ENCODE measurements around the gene LGALS7. TPM values are rescaled to one million over a fixed set of nuclear protein-coding genes. Genes with fewer than 3 reads are reported as not detected.
"Not testable (repeated sequence)": the region's sequence is repeated elsewhere in the genome, so short reads cannot be mapped to it uniquely, and the experiment has no call there.

The LGALS7 gene
- total RNA-seq, 6 experiments from 2014 or later = not detected

DNA sequence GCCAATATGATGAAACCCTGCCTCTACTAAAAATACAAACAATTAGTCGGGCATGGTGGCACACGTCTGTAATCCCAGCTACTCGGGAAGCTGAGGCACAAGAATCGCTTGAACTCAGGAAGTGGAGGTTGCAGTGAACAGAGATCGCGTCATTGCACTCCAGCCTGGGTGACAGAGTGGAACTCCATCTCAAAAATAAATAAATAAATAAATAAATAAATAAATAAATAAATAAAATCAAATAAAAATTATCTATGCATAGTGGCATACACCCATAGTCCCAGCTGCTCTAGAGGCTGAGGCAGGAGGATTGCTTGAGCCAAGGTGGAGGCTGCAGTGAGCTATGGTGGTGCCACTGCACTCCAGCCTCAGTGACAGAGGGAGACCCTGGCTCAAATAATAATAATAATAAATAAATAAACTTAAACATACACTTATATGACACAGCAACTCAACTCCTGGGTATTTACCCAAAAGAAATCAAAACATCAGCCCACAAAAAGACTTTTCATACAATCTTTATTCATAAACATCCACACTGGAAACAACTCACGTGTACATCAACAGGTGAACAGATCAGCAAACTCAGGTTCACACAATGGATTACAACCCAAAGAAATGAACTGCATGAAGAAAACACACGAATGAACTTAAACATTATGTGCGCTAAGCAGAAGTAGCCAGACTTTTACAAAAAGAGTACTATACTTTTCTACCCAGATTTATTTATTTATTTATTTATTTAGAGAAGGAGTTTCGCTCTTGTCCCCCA, 6.9 kb downstream of the LGALS7 start:
- no peaks in the 10 kb centered on the region for H3K36me3 Mint-ChIP-seq (ENCODE audit: low read depth)
- no peak for DNase-seq
- H3K4me1 Mint-ChIP-seq (ENCODE audit: low read depth) = no peaks in the 10 kb centered on the region
- TF ChIP-seq, protein P1, sequence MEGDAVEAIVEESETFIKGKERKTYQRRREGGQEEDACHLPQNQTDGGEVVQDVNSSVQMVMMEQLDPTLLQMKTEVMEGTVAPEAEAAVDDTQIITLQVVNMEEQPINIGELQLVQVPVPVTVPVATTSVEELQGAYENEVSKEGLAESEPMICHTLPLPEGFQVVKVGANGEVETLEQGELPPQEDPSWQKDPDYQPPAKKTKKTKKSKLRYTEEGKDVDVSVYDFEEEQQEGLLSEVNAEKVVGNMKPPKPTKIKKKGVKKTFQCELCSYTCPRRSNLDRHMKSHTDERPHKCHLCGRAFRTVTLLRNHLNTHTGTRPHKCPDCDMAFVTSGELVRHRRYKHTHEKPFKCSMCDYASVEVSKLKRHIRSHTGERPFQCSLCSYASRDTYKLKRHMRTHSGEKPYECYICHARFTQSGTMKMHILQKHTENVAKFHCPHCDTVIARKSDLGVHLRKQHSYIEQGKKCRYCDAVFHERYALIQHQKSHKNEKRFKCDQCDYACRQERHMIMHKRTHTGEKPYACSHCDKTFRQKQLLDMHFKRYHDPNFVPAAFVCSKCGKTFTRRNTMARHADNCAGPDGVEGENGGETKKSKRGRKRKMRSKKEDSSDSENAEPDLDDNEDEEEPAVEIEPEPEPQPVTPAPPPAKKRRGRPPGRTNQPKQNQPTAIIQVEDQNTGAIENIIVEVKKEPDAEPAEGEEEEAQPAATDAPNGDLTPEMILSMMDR (IDR thresholded peaks at IDR 0.05) = no peak
- H3K27ac Mint-ChIP-seq = no peak overlapping the region
- H3K4me3 Mint-ChIP-seq = no peak overlapping the region
- H3K9me3 Mint-ChIP-seq = no peaks in the 10 kb centered on the region
- no peaks in the 10 kb centered on the region for H3K27me3 Mint-ChIP-seq (ENCODE audit: insufficient read depth)

GRCh38 chr19:38765214-38765613, 8.1 kb downstream of the LGALS7 start:
- no peaks in the 10 kb centered on the region for H3K9me3 Mint-ChIP-seq
- H3K4me1 Mint-ChIP-seq (ENCODE audit: low read depth) = no peaks in the 10 kb centered on the region
- H3K27ac Mint-ChIP-seq = no peak overlapping the region
- TF ChIP-seq, protein P1 (IDR thresholded peaks at IDR 0.05) = no peak
- H3K36me3 Mint-ChIP-seq (ENCODE audit: low read depth) = no peaks in the 10 kb centered on the region
- DNase-seq = no peak
- H3K4me3 Mint-ChIP-seq = no peak overlapping the region
- no peaks in the 10 kb centered on the region for H3K27me3 Mint-ChIP-seq (ENCODE audit: insufficient read depth)

- Mint-ChIP-seq H3K27me3 (ENCODE audit: insufficient read depth) (no peaks in the 10 kb centered on the region; the same call in 1 of the 2 replicates), H3K4me3 (no peak overlapping the region), H3K9me3 (no peaks in the 10 kb centered on the region), H3K27ac (no peak overlapping the region), H3K36me3 (ENCODE audit: low read depth) (no peaks in the 10 kb centered on the region), H3K4me1 (ENCODE audit: low read depth) (no peaks in the 10 kb centered on the region)
- TF ChIP-seq, protein P1 (IDR thresholded peaks at IDR 0.05) = no peak
- DNase-seq = no peak
Observed at GRCh38 chr19:38763795-38764220, 9.5 kb downstream of the LGALS7 start.

DNA sequence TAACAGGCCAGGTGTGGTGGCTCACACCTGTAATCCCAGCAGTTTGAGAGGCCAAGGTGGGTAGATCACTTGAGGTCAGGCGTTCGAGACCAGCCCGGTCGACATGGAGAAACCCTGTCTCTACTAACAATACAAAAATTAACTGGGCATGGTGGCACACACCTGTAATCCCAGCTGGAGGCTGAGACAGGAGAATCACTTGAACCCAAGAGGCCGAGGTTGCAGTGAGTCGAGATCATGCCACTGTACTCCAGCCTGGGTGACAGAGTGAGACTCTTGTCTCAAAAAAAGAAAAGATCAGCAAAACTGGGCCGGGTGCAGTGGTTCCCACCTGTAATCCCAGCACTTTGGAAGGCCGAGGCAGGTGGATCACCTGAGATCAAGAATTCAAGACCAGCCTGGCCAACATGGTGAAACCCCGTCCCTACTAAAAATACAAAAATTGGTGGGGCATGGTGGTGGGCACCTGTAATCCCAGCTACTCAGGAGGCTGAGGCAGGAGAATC, 11.4 kb downstream of the LGALS7 start:
- H3K4me3 Mint-ChIP-seq; H3K9me3 Mint-ChIP-seq; H3K36me3 Mint-ChIP-seq (ENCODE audit: low read depth); DNase-seq; H3K27me3 Mint-ChIP-seq (ENCODE audit: insufficient read depth); H3K27ac Mint-ChIP-seq; H3K4me1 Mint-ChIP-seq (ENCODE audit: low read depth): not testable (repeated sequence)

GRCh38 chr19:38760805-38761517, 12.4 kb downstream of the LGALS7 start:
- DNase-seq; H3K4me1 Mint-ChIP-seq (ENCODE audit: low read depth); H3K4me3 Mint-ChIP-seq; H3K9me3 Mint-ChIP-seq; H3K27ac Mint-ChIP-seq; H3K27me3 Mint-ChIP-seq (ENCODE audit: insufficient read depth); H3K36me3 Mint-ChIP-seq (ENCODE audit: low read depth): not testable (repeated sequence)

GRCh38 chr19:38759590-38760003, 13.7 kb downstream of the LGALS7 start:
- Mint-ChIP-seq H3K36me3 (ENCODE audit: low read depth) (no peaks in the 10 kb centered on the region; the same call in 1 of the 2 replicates), H3K4me1 (ENCODE audit: low read depth) (no peaks in the 10 kb centered on the region), H3K9me3 (peaks cover 4% of the 10 kb centered on the region; the same call in 1 of the 2 replicates), H3K27ac (no peak overlapping the region), H3K4me3 (no peak overlapping the region), H3K27me3 (ENCODE audit: insufficient read depth) (peaks cover 3% of the 10 kb centered on the region)
- DNase-seq = no peak
- TF ChIP-seq, protein P1 (IDR thresholded peaks at IDR 0.05) = no peak

DNA sequence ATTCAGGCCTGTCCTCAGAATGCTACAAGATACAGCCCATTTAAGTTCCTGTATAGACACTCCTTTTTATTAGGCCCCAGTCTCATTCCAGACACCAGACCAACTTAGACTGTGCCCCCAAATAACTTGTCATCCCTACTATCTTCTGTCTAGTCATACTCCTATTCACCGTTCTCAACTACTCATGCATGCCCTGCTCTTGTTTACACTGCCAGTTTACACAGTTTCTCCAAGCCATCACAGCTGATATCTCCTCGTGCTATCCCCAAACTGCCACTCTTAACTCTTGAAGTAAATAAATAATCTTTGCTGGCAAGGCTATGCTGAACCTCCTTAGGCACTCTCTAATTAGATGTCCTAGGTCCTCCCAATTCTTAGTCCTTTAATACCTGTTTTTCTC, 19.1 kb downstream of the LGALS7 start:
- H3K4me1 Mint-ChIP-seq (ENCODE audit: low read depth) = not testable (repeated sequence)

DNA sequence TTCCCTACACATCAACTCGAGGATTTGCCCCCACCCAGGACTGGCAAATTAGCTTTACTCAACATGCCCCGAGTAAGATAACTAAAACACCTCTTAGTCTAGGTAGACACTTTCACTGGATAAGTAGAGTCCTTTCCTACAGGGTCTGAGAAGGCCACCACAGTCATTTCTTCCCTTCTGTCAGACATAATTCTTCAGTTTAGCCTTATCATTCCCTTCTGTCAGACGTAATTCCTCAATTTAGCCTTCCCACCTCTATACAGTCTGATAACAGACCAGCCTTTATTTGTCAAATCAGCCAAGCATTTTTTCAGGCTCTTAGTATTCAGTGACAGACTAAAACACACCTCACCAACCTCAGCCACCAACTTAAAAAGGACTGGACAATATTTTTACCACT, 19.5 kb downstream of the LGALS7 start:
- not testable (repeated sequence) for DNase-seq; H3K4me1 Mint-ChIP-seq (ENCODE audit: low read depth); H3K4me3 Mint-ChIP-seq; H3K9me3 Mint-ChIP-seq; H3K36me3 Mint-ChIP-seq (ENCODE audit: low read depth); H3K27ac Mint-ChIP-seq
- peaks cover 17% of the 10 kb centered on the region for H3K27me3 Mint-ChIP-seq (ENCODE audit: insufficient read depth)

More for the DNA sequence above, 19.1 kb downstream of the LGALS7 start:
- not testable (repeated sequence) for H3K9me3 Mint-ChIP-seq; H3K4me3 Mint-ChIP-seq; DNase-seq; H3K36me3 Mint-ChIP-seq (ENCODE audit: low read depth); H3K27ac Mint-ChIP-seq
- peaks cover 17% of the 10 kb centered on the region for H3K27me3 Mint-ChIP-seq (ENCODE audit: insufficient read depth)

Data from HFFc6 (cell line).